Stimulated activated CD4-positive, alpha-beta T cell treated with anti-CD3 and anti-CD28 coated beads, Interleukin-4, amount 100 ng/mL, for 24 hours (primary cell): ENCODE measurements around the gene CHRND.
A peak's percentile ranks its signal among the peaks of the same experiment; 100 is the strongest.

Experiments used
- DNase-seq: peaks from one replicate; pipeline ENCODE4 v3.0.0-alpha.2; 2020

The CHRND gene

DNA sequence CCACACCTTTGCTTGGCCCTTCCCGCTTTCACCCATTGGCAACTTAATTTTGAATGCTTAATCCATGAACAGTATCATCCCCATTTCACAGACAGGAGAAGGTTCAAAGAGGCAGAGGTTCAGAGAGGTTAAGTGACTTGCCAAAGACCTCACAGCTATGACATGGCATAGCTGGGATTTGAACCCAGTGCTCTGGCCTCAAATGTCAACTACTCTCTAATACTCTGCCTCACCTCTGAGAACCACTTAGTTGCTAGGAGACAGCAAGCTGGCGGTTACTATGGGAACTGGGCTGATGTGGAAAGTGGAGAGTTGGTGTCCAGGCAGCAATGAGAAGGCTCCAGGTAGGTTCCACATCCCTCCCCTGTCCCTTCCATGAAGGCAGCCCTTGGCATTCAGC, 21.5 kb upstream of the CHRND start:
- DNase-seq = no peak

DNA sequence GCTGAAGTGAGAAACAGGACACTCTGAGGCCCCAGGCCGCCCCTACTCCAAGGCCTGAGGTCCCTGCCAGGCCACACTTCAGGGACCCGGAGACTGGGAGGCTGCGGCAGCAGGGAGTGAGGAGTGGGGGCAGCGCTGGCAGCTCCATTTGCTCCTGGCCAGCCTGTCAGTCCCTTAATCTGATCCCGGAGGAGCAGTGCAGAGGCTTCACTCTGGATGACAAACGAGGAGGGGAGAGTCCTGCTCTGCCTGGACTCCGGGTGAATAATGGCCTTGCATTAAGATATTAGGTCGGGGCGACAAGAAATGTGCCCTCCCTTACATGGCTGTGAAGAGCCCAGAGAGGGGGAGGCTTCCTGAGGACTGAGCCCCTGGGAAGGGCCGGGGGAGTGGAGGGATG, 20.1 kb upstream of the CHRND start:
- no peak for DNase-seq

DNA sequence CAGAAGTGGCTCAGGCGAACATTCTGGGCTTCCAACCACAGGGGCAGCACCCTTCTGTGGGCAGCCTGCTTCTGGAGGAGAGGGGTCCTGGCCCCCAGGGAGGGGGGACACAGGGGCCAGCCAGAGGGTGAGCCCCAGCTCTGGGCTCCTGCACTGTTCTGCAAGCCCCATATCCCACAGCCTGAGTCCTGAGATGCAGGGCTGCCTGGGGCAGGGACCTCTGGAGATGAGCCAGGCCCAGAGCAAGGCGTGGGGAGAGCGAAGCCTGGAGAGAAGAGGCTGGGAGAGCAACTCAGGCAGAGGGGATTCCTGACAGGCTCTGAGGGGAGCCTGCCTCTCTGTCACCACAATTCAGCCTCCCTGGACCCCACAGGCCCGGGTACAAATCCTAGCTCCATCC, 19.3 kb upstream of the CHRND start:
- DNase-seq = no peak

DNA sequence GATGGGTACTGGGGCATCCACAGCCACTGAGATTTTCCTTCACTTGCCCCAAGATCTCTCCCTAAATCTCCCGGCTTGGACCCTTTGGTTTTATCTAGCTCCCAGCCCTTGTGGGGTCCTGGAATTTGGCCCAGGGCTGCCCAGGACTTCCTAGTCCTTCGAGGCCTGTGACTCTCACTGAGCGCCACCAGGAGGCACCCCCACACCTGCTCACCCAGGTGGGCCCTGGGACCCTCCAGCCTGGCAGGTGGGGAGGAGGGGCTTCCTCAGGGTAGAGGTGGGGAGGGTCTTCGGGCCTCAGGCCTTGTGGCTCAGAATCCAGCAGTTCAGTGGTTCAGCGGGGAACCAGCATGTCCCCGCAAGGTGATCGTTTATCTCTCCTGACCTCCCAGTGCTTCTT, 17.7 kb upstream of the CHRND start:
- DNase-seq = no peak

DNA sequence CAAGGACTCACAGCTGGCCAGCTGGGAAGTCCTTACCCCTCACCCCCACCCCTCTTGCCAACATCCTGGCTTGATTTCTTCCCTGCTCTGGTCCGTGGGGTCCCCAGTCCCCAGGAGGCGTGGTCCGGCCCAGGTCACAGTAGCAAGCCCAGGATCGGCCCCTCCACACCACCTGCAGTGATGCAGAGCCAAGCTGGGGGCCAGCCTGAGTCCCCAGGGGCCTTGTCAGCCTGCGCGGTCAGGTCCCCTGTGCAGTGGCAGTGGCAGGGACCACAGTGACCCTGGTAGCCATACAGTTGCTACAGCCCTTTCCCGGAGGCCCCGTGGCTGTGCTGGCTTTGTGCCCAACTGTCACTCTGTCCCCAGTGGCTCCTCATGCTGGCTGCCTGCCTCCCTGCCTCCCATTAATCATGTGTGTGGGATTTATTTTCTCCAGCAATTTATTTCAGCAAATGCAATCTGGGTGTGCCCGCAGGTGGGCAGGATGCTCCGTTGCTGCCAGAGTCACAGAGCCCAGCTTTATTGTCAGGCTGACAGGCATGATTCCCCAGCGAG, 14.5 kb upstream of the CHRND start:
- DNase-seq = no peak

DNA sequence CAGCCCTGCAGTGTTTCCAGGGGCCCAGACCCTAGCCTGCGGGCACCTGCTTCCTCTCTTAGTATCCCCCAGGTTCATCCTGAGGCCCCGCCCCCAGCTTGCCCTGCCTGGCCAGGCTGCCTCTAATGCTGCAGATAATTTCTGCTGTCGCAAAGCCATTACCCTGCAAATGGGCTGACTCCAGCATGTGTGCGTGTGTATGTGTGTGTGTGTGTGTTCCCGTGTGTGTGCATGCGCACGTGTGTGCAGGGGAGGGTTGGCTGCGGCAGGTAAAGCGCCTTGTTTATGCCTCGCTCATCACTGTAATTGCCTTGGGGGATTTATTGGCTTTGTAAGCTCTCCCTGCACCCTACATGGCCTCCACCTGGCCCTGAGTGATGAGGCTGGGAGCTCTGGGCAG, 13.4 kb upstream of the CHRND start:
- DNase-seq = no peak

DNA sequence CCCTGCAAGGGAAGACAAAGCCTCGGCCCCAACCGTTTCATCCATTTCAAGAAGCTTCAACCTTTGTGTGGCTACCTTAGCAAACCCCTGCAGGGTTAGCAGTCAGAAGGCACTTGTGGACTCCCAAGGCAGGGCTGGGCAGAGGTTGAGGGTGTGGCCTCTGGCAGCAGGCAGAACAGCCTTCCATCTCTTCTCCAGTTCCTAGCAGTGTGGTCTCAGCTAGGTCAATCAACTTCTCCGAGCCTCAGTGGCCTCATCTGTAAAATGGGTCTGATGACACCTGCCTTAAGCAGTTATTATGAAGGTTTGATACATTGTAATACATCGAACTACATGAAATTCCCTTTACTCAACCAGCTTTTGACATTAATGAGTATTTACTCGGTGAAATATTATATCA, 12.6 kb upstream of the CHRND start:
- DNase-seq = no peak

DNA sequence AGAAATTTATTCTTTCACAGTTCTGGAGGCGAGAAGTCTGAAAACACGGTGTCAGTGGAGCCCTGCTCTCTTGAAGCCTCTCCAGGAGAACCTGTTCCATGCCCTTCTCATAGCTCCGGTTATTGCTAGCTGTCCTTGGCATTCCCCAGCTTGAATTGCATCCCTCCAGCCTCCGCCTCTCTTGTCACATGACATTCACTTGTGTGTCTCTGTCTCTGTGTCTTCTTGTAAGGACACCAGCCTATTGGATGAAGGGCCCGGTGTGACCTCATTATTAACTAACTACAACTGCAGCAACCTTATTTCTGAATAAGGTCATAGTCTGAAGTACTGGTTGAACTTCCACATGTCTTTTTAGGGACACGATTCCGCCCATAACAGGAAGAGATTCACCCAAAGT, 10.3 kb upstream of the CHRND start:
- no peak for DNase-seq

DNA sequence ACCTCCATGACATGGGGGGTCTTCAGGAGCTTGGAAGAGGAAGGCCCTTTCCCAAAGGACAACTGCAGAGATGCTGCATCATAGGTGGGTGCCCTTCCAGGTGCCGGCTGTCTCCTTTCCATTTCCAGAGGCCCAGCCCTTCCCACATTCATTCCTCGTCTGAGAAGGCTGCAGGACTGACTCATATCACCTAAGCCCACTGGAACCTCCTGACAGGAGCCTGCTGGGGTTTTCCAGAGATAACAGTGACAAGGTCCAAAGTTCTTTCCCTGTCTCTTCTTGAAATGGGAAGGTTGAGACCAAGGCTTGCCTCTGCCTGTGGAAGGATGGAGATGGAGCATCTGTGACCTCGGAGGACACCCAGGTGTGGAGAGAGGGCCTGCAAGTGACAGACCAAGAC, 9.4 kb upstream of the CHRND start:
- DNase-seq = no peak

DNA sequence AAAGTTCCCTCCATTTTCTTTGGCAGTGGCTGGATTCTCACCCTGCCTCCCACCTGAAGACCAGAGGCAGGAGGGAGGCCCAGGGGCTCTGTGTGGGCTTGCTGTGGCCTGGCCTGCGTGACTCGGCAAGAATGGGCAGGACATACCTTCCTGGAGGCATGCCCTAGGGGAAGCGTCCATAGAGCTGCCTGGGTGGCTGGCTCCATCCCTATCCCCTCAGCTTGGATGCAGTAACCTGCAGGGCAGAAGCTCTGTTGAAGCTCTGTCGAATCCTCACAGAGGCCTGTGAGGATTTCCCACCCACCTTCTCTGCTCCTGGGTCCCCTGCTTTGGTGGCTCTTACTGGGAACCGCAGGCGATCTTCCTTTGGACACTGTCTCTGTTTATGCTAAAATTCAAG, 7.1 kb upstream of the CHRND start:
- DNase-seq = no peak

DNA sequence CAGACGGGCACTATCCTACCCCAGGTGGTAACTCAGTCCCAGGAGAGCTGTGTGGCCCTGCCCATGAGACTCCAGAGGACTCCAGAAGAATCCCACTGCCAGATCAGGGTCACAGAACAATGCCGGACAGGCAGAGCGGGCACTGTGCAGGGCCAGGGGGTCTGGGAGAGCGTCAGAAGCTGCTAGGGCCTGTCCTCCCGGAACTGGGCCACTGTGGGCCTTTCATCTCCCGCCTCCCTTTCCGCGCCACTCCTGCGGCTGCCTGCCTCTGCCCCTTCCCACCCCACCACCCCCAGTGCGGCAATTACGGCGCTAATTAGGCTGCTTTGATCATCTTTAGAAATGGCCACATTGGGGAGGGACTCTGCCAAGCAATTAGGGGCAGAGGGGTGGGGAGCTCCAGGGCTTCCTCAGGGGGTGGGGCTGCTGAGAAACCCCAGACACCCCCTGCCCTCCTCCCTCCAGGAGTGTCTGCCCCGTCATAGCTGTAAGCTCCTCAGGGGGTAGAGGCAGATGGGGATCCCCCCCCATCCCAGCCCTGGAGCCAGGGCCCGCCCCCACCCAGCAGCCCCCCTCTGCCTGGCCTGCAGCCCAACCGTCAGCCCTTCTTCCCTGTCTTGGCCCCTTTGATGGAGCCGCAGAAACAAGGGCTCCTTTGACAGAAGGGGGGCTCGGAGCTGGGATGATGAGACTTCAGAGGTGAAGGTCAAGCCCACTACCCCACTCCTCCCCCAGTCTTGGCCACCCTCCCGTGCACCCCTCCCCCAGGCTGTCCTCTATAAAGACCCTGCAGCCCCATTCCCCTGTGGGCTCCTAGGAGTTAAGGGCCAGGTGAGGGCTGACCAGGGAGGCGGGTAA, 6.2 kb upstream of the CHRND start, which contains the start of gene PRSS56:
PRSS56 (plus strand) TSS at position 808 of the 858 bp plus-strand sequence. CDS start 211 bp downstream, outside the sequence.
- DNase-seq = no peak

DNA sequence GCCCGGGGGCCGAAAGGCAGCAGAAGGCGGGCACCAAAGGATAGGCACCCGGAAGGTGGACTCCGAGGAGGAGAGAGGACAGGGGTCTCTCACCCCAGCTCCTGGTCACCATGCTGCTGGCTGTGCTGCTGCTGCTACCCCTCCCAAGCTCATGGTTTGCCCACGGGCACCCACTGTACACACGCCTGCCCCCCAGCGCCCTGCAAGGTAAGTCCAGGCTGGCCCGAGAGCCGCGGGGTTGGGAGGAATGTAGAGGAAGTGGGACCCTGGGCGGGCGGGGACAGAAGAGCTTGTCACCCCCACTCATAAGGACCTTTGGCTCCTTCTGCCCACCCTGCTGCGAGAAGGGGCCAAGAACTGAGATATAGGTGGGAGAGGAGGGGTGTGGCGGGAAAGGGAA, 5.5 kb upstream of the CHRND start:
- DNase-seq = no peak

DNA sequence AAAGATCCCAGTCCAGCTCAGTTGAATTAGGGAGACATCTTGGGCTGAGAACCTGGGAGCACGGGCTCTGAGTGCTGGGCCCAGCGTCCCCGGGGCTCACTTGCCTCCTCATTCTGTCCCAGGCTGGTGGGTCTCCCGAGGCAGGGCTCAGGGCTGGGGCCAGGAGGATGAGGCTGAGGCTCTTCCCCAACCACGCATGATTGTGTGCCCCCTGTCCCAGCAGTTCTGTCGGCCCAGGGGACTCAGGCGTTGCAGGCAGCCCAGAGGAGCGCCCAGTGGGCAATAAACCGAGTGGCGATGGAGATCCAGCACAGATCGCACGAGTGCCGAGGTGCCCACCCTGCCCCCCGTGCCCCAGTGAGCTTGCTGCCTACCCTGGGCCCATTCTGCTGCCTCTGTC, 4.9 kb upstream of the CHRND start:
- DNase-seq = no peak

DNA sequence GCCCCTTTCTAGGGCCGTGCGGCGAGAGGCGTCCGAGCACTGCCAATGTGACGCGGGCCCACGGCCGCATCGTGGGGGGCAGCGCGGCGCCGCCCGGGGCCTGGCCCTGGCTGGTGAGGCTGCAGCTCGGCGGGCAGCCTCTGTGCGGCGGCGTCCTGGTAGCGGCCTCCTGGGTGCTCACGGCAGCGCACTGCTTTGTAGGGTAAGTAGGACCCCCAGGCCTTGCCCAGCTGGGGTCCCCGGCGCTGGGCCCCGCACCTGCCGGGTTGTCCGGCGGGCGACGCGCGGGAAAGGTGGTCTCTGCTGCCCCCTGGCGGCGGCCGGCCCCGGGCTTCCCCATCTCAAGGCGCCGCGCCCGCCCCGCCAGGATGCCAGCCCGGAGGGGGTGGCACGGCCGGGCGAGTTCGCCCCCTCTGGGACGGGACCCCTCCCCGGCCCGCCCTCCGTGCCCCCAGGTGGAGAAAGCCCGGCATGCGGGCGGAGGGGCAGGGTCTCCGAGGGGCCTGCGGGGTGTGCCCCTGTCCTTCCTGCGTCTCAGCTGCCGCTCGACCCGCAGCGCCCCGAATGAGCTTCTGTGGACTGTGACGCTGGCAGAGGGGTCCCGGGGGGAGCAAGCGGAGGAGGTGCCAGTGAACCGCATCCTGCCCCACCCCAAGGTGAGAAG, 3.9 kb upstream of the CHRND start:
- peak; percentile 71 for DNase-seq

DNA sequence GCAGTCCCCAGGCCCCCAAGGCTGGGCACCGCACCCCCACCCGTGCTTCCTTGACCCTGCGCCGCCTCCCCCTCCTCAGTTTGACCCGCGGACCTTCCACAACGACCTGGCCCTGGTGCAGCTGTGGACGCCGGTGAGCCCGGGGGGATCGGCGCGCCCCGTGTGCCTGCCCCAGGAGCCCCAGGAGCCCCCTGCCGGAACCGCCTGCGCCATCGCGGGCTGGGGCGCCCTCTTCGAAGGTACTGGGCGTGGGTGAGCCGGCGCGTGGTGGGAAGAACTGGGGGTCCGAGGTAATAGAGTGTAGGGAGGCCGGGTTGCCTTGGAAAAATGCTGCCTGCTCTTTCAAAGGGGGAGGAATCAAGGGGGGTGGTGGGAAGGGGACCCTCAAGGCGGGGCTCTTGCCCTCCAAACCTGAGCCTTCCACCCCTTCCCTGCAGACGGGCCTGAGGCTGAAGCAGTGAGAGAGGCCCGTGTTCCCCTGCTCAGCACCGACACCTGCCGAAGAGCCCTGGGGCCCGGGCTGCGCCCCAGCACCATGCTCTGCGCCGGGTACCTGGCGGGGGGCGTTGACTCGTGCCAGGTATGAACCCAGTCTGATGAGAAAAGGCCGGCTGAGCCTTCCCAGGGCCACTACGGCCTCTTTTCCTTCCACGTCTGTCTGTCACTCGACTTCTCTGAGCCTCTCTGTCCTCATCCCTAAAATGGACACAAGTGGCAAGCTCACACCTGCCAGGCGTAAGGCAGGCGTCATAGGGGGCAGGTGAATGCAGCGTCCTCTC, 3.1 kb upstream of the CHRND start:
- DNase-seq = no peak

DNA sequence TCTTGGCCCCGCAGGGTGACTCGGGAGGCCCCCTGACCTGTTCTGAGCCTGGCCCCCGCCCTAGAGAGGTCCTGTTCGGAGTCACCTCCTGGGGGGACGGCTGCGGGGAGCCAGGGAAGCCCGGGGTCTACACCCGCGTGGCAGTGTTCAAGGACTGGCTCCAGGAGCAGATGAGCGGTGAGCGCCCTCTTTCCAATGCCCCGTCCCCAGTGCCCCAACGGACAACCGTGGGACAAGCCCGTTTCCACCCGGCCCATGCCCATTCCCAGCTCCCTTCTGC, 2.6 kb upstream of the CHRND start:
- no peak for DNase-seq

DNA sequence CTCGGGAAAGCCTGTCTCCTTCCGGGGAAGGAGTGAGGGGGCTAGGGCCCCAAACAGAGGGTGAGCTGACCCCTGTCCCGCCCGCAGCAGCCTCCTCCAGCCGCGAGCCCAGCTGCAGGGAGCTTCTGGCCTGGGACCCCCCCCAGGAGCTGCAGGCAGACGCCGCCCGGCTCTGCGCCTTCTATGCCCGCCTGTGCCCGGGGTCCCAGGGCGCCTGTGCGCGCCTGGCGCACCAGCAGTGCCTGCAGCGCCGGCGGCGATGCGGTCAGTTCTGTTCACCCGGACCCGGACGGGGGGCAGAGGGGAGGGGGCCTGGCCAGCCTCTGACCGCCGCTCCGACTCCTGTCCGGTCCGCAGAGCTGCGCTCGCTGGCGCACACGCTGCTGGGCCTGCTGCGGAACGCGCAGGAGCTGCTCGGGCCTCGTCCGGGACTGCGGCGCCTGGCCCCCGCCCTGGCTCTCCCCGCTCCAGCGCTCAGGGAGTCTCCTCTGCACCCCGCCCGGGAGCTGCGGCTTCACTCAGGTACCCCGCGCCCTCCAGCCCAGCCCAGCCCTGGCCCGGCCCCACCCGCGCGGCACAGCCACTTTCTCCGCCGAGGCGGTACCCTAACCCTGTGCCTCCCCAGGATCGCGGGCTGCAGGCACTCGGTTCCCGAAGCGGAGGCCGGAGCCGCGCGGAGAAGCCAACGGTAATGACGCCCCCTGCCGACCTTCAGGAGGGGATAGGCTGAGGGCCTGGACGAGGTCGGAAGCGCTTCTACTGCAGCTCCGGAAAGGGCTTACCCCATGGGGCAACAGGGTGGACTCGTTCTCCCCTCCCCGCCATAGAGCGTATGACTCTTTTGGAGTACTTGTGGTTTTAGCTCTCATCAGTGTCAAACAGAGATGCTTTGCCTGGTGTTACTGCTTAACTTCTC, 2.0 kb upstream of the CHRND start:
- DNase-seq = peak; percentile 20

DNA sequence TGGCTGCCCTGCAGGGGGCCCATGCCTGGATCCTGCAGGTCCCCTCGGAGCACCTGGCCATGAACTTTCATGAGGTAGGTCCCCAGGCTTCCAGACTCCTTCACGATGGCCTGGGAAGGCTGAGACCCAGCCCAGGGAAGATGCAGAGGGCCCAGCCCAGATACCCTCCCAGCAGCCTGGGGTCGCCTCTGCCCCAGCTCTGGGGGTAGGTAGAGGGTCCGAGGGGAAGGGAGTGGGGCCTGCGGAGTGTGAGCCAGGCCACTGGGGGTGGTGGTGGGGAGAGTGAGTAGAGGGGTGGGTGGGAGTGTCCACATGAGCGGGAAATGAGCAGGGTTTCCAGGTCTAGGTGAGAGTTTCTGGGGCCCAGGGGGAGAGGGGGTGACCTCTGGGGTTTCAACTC, 1.2 kb upstream of the CHRND start:
- no peak for DNase-seq

DNA sequence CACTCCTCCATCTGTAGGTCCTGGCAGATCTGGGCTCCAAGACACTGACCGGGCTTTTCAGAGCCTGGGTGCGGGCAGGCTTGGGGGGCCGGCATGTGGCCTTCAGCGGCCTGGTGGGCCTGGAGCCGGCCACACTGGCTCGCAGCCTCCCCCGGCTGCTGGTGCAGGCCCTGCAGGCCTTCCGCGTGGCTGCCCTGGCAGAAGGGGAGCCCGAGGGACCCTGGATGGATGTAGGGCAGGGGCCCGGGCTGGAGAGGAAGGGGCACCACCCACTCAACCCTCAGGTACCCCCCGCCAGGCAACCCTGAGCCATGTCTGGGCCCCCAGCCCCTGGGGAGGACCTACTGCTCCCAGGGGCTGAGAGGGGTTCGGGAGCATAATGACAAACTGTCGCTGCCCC, 761 bp upstream of the CHRND start:
- DNase-seq = no peak

DNA sequence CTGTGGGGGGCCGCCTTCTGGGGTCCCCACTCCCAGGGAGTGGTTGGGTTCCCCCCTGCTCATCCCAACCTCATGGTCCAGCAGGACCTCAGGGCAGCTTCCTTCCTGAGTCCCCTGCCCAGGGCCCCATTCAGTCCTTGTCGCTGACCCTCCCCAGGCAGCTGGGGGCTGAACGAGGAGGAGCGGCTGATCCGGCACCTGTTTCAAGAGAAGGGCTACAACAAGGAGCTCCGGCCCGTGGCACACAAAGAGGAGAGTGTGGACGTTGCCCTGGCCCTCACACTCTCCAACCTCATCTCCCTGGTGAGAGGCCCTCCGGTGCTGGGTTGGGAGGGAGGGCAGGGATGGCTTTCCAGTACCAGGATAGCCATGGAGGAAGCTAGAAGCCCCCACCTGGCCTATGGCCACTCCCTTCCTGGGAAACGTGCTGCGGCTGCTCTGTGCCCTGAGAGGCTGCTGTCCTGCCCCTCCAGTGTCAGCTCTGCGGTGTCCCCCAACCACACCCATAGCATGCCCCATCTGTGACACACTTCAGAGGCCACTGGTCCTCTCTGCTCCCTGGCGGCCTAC, 497 bp downstream of the CHRND start:
- DNase-seq = no peak

DNA sequence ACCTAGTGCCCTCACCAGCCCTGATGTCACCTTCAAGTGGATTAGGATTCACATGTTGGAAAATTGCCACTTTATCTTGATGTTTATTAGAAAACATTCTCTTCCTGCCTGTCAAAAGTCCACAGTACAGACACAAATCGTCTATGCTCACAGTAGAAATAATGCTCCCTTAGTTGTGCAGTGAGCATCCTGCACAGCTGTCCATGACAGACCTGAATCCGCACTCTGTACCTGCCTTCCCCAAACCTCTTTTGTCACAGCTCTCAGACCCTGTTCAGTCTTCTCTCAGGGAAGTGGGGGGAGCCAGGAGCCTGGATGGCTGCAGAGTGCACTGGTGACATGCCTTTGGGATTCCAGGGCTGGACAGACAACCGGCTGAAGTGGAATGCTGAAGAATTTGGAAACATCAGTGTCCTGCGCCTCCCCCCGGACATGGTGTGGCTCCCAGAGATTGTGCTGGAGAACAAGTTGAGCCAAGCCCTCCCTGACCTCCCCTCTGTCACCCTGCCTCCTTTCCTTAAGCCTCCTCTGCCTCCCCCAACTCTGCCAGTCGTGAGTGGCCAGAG, 2.0 kb downstream of the CHRND start:
- no peak for DNase-seq
